Smooth muscle cell (in vitro differentiated cells): ENCODE measurements around the gene MRC2. TPM values are rescaled to one million over a fixed set of nuclear protein-coding genes. Genes with fewer than 3 reads are reported as not detected.

ENCODE experiments used
- DNase-seq: peaks from one replicate; lab custom pipeline; 2025; ENCODE audit not compliant: unreplicated experiment; lab: John Stamatoyannopoulos, UW
- H2AFZ ChIP-seq: fragments of 200-600 bp; sonication (generic); 2 replicates; pipeline ENCODE4 v1.6.0; 2016; ENCODE audit warnings: antibody characterized with exemption, low read depth, mild to moderate bottlenecking
- H3F3A ChIP-seq: fragments of 200-600 bp; sonication (generic); 2 replicates; pipeline ENCODE4 v1.6.0; 2017; ENCODE audit warnings: antibody characterized with exemption, low read depth
- H3K27ac ChIP-seq: fragments of 200-600 bp; sonication (generic); 2 replicates; pipeline ENCODE4 v1.5.1; 2016; ENCODE audit warnings: low read depth, mild to moderate bottlenecking
- H3K27me3 ChIP-seq: fragments of 200-600 bp; sonication (generic); 2 replicates; pipeline ENCODE4 v1.6.1; 2016; ENCODE audit warnings: low read depth, mild to moderate bottlenecking
- H3K36me3 ChIP-seq: fragments of 200-600 bp; sonication (generic); 2 replicates; pipeline ENCODE4 v1.5.1; 2016; ENCODE audit warnings: low read depth
- H3K4me1 ChIP-seq: fragments of 200-600 bp; sonication (generic); 2 replicates; pipeline ENCODE4 v1.5.1; 2016; ENCODE audit warnings: low read depth
- H3K4me2 ChIP-seq: fragments of 200-600 bp; sonication (generic); 2 replicates; pipeline ENCODE4 v1.6.0; 2016; ENCODE audit warnings: mild to moderate bottlenecking
- H3K4me3 ChIP-seq: fragments of 200-600 bp; sonication (generic); 2 replicates; pipeline ENCODE4 v1.5.1; 2016; ENCODE audit warnings: mild to moderate bottlenecking
- H3K79me2 ChIP-seq: fragments of 200-600 bp; sonication (generic); 2 replicates; pipeline ENCODE4 v1.6.0; 2016; ENCODE audit warnings: low read depth, mild to moderate bottlenecking
- H3K9ac ChIP-seq: fragments of 200-600 bp; sonication (generic); 2 replicates; pipeline ENCODE4 v1.6.0; 2016; ENCODE audit warnings: low read depth
- H3K9me3 ChIP-seq: fragments of 200-600 bp; sonication (generic); replicated peaks from 2 replicates; pipeline ENCODE4 v1.5.1; 2016; ENCODE audit warnings: low read depth
- H4K20me1 ChIP-seq: fragments of 200-600 bp; sonication (generic); 2 replicates; pipeline ENCODE4 v1.6.0; 2016; ENCODE audit warnings: low read depth
- WGBS: methylation state at CpG from one replicate; pipeline ENCODE4 v1.1.7; 2016; ENCODE audit warnings: low lambda C conversion rate; 5-methylcytosine and 5-hydroxymethylcytosine counted together
- polyA plus RNA-seq: library from polyadenylated mRNA; unstranded; fragments of >200 nt; fragmentation: Nextera tagmentation; extraction: Ambion mirVana; gene quantifications from 2 replicates; pipeline ENCODE4 v1.2.1, GENCODE V29; 2016
- total RNA-seq: library from RNA; depleted of rRNA; stranded (reverse); fragments of >200 nt; gene quantifications from 2 replicates; pipeline ENCODE4 v1.2.3, GENCODE V29; 2014
- TF ChIP-seq, protein P1 (sequence below): fragments of 200-600 bp; sonication (generic); IDR thresholded peaks from 2 replicates; pipeline ENCODE4 v1.5.1; 2017; ENCODE audit warnings: borderline replicate concordance, mild to moderate bottlenecking, antibody characterized with exemption; ENCODE audit not compliant: insufficient read depth, poor library complexity, severe bottlenecking

Gene MRC2
- total and polyA plus RNA-seq, 2 experiments from 2014 or later = 177 to 489 TPM

DNA sequence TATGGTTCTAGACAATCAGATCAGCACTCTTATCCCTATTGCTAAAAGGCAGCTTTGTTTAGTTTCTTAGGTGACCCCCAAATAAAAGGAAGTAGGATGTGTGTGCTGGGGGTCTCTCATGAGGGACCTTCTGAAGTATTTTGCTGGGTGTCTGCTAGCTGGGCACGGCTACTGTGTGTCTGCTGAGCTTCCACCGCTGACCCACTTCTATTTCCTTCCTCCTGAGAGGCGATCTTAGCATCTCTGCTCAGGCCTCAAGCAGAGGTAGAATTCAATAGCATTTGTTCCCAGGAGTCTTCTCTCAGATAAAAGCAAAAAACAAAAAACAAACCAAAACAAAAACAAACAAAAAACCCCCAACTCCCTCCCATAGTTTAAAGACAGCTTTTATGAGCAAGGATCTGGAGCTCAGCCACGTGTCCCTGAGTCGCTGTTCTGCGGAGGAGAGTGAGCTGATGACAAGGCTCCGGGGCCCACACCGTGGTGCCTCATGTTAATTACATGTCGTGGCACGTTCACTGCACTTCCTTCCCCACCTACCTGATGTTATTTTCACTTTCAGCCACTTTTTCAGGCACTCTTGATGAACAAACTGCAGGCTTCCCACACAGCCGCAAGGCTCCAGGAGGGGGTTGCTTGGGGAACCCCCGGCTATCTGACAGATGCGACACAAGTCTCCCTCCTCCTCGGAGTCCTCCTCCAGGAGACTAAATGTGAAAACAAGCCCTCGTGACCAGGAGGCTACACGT, 97.1 kb downstream of the MRC2 start:
- H3K36me3 ChIP-seq = no peaks in the 10 kb centered on the region
- H3K4me3 ChIP-seq = no peak overlapping the region
- WGBS = 42% methylated on average over 16 of the region's 16 CpGs
- peaks cover 14% of the 10 kb centered on the region for H3K4me1 ChIP-seq
- no peak overlapping the region for H3K9ac ChIP-seq
- H4K20me1 ChIP-seq = no peaks in the 10 kb centered on the region
- H3K27me3 ChIP-seq = no peaks in the 10 kb centered on the region
- H3K9me3 ChIP-seq = no peaks in the 10 kb centered on the region
- no peak overlapping the region for H2AFZ ChIP-seq
- H3K79me2 ChIP-seq = no peaks in the 10 kb centered on the region
- H3F3A ChIP-seq = no peaks in the 10 kb centered on the region
- no peak for DNase-seq
- no peak overlapping the region for H3K4me2 ChIP-seq
- TF ChIP-seq, protein P1, sequence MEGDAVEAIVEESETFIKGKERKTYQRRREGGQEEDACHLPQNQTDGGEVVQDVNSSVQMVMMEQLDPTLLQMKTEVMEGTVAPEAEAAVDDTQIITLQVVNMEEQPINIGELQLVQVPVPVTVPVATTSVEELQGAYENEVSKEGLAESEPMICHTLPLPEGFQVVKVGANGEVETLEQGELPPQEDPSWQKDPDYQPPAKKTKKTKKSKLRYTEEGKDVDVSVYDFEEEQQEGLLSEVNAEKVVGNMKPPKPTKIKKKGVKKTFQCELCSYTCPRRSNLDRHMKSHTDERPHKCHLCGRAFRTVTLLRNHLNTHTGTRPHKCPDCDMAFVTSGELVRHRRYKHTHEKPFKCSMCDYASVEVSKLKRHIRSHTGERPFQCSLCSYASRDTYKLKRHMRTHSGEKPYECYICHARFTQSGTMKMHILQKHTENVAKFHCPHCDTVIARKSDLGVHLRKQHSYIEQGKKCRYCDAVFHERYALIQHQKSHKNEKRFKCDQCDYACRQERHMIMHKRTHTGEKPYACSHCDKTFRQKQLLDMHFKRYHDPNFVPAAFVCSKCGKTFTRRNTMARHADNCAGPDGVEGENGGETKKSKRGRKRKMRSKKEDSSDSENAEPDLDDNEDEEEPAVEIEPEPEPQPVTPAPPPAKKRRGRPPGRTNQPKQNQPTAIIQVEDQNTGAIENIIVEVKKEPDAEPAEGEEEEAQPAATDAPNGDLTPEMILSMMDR = no peak
- no peak overlapping the region for H3K27ac ChIP-seq

DNA sequence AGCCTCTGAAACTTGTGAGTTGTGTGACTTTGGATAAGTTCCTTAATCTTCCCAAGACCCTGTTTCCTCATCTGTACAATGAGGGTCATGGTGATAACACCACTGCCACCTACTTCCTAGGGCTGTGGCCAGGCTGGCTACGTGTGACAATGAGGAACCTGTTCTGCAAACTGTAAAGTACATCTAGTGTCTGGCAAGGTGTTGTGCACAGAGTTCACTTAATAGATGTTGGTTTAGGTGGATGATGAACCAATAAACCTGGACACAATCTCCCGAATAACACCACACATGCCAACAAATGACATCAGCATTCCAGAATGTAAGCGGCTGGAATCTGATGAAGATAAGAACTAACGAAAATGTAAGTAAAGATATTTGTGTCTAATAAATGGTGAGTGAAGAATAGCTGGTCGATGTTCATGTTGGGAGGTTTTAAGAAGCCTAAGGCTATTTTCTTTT, 98.3 kb downstream of the MRC2 start:
- Histone ChIP-seq H3K27me3 (no peaks in the 10 kb centered on the region), H3K4me1 (peaks cover 14% of the 10 kb centered on the region), H3K9ac (no peak overlapping the region), H3K27ac (no peak overlapping the region), H4K20me1 (no peaks in the 10 kb centered on the region), H3K4me2 (no peak overlapping the region), H3K36me3 (no peaks in the 10 kb centered on the region), H2AFZ (no peak overlapping the region), H3F3A (no peaks in the 10 kb centered on the region), H3K4me3 (no peak overlapping the region), H3K9me3 (no peaks in the 10 kb centered on the region), H3K79me2 (no peaks in the 10 kb centered on the region)
- no peak for DNase-seq
- WGBS = 40% methylated on average over 5 of the region's 5 CpGs
- TF ChIP-seq, protein P1 = no peak

DNA sequence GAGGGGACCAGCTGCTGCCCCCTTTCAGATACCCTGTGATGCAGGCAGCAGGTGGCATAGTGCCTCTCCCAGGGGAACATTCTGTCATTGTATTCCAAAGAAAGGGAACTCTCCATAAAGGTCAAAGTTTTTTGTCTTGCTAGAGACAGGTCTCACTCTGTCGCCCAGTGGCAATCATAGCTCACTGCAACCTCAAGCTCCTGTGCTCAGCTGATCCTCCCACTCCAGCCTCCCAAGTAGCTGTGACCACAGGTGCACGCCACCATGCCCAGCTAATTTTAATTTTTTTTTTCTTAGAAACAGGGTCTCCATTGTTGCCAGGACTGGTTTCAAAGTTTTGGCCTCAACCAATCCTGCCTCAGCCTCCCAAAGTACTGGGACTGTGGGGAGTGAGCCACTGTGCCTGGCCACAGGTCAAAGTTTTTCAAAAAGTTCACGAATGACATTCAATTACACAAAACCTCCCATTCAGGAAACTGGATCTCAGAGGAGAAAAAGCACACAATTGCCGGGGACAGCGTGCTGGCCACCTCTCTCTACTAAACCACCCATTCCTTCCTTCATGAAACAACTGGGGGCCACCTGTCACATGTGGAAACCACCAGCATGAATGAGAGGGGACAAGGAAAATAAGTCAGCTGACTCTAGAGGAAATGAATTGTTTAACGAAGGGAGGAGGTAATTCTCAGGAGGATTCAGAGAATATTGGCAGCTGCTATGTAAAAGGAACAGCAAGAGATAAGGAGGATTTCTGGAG, 100.6 kb downstream of the MRC2 start:
- WGBS = 91% methylated on average over 6 of the region's 6 CpGs
- H2AFZ ChIP-seq = no peak overlapping the region

More for the DNA sequence above, 100.6 kb downstream of the MRC2 start:
- TF ChIP-seq, protein P1 = no peak
- no peaks in the 10 kb centered on the region for H3F3A ChIP-seq
- no peaks in the 10 kb centered on the region for H3K9me3 ChIP-seq
- H3K36me3 ChIP-seq = no peaks in the 10 kb centered on the region
- DNase-seq = no peak
- peaks cover 18% of the 10 kb centered on the region for H3K4me1 ChIP-seq
- no peaks in the 10 kb centered on the region for H3K27me3 ChIP-seq
- H3K9ac ChIP-seq = no peak overlapping the region
- H3K79me2 ChIP-seq = no peaks in the 10 kb centered on the region
- H3K4me2 ChIP-seq = no peak overlapping the region
- H3K27ac ChIP-seq = no peak overlapping the region
- no peak overlapping the region for H3K4me3 ChIP-seq
- H4K20me1 ChIP-seq = no peaks in the 10 kb centered on the region
